ENCODE measurements around the gene BDP1. TPM values are rescaled to one million over a fixed set of nuclear protein-coding genes. Genes with fewer than 3 reads are reported as not detected.
A peak's percentile ranks its signal among the peaks of the same experiment; 100 is the strongest.

BDP1 gene
- total and polyA plus RNA-seq, 2 of the 4 experiments (the other 2 are of a cell fraction): 5.8 to 14.0 TPM

- ATAC-seq (ENCODE audit: low read depth): peak; percentile 21; the same call in 1 of the 2 replicates
- Histone ChIP-seq H3K4ac (ENCODE audit: low read depth, low read length) (no peak overlapping the region), H4K20me1 (ENCODE audit: insufficient read depth, low read length) (no peaks in the 10 kb centered on the region), H4K91ac (ENCODE audit: insufficient read depth, low read depth, low read length) (no peak overlapping the region), H3K9me3 (ENCODE audit: control insufficient read depth, insufficient read depth, low read length) (no peaks in the 10 kb centered on the region), H2AK5ac (ENCODE audit: low read depth, low read length) (no peak overlapping the region), H4K8ac (ENCODE audit: low read depth in 2 of 2, low read length in 2 of 2) (no peak overlapping the region), H3K4me3 (ENCODE audit: insufficient read depth, low read depth, low read length) (no peak overlapping the region), H2AFZ (replicated peaks; ENCODE audit: low read length, poor library complexity) (no peak overlapping the region), H3K14ac (replicated peaks; ENCODE audit: low read depth, low read length) (no peak overlapping the region), H3K79me1 (ENCODE audit: low read depth in 1 of 2, low read length in 2 of 2) (peaks cover 0 to 7% of the 10 kb centered on the region in 2 experiments; a peak in 2 of 4 replicates), H3K56ac (ENCODE audit: extremely low read depth, insufficient read depth, low read length) (no peak overlapping the region), H2BK5ac (ENCODE audit: low read depth, low read length, poor library complexity, severe bottlenecking) (no peak overlapping the region), H3K23ac (ENCODE audit: low read depth, low read length) (no peak overlapping the region), H3K36me3 (ENCODE audit: control insufficient read depth, insufficient read depth, low read length) (peaks cover 23% of the 10 kb centered on the region), H2BK120ac (ENCODE audit: low read depth, low read length) (no peak overlapping the region), H3K9me1 (ENCODE audit: insufficient read depth, low read length) (peaks cover 3% of the 10 kb centered on the region), H3K27me3 (ENCODE audit: control insufficient read depth, insufficient read depth, low read length) (no peaks in the 10 kb centered on the region), H3K9ac (ENCODE audit: low read depth, low read length) (no peak overlapping the region), H3K4me2 (ENCODE audit: low read depth, low read length) (no peak overlapping the region), H4K5ac (ENCODE audit: low read depth, low read length) (no peak overlapping the region), H2BK20ac (ENCODE audit: low read depth, low read length) (no peak overlapping the region), H3K27ac (ENCODE audit: insufficient read depth, low read length) (no peak overlapping the region), H2AK9ac (replicated peaks; ENCODE audit: low read depth, low read length, poor library complexity) (no peak overlapping the region), H2BK15ac (ENCODE audit: low read depth, low read length) (no peak overlapping the region), H3K4me1 (ENCODE audit: control insufficient read depth, insufficient read depth, low read length) (no peaks in the 10 kb centered on the region), H3K18ac (ENCODE audit: low read depth, low read length) (no peak overlapping the region)
- in situ Hi-C loops (cut with MboI; ENCODE audit: low sequenced_read_pairs): no loop called here
- dilution Hi-C loops (cut with HindIII; ENCODE audit: low sequenced_read_pairs, unreplicated experiment): no loop called here
- TF ChIP-seq MAZ (IDR thresholded peaks at IDR 0.05; ENCODE audit: borderline replicate concordance, low read depth, low read length) (no peak), FOS (IDR thresholded peaks at IDR 0.05; ENCODE audit: low read depth, low read length) (no peak), CHD1 (IDR thresholded peaks at IDR 0.05; ENCODE audit: low read depth, low read length) (no peak), SMC3 (IDR thresholded peaks at IDR 0.05; ENCODE audit: low read depth, low read length) (no peak), POLR2A (IDR thresholded peaks at IDR 0.05; ENCODE audit: low read depth, low read length) (no peak), CEBPB (IDR thresholded peaks at IDR 0.05; ENCODE audit: low read depth, low read length) (no peak)
- ChIA-PET POLR2A (ENCODE audit: unreplicated experiment) (no interaction called here), CTCF (no interaction called here)
- intact Hi-C loops (cut with micrococcal nuclease): loop anchor here (5.0 kb wide), 1 partner anchor 48 kb away; no protein-coding TSS in a partner anchor
- DNase-seq: no peak
- BruUV-seq (replicated peaks): no TSS peak
These were observed 109.4 kb downstream of the BDP1 start for GRCh38 chr5:71564895-71565294.

All from IMR-90 (cell line).